Measurements from ENCODE around the gene CBL. TPM values are rescaled to one million over a fixed set of nuclear protein-coding genes. Genes with fewer than 3 reads are reported as not detected.

Gene CBL
- total and polyA plus RNA-seq, 2 experiments from 2014 or later, result 31.6 to 67.6 TPM

GRCh38 chr11:119193626-119194025, 12.5 kb upstream of the CBL start (continued):
- TF ChIP-seq ZNF462 (CRISPR knock-in tag; IDR thresholded peaks at IDR 0.05), result no peak
- TF ChIP-seq CTCF (conservative IDR thresholded peaks at IDR 0.05; ENCODE audit: low read depth in 2 of 2), result no peak
- TF ChIP-seq ZNF331 (CRISPR knock-in tag; IDR thresholded peaks at IDR 0.05; ENCODE audit: low read depth), result no peak
- TF ChIP-seq CREB1 (CRISPR knock-in tag; IDR thresholded peaks at IDR 0.05; ENCODE audit: low read depth), result no peak
- no peak for TF ChIP-seq REST (IDR thresholded peaks at IDR 0.05; ENCODE audit: unreplicated experiment)
- no peak for TF ChIP-seq NANOG (IDR thresholded peaks at IDR 0.05; ENCODE audit: borderline replicate concordance)

Measured in GM23338 (cell line).